ENCODE measurements around the gene TXK. TPM values are rescaled to one million over a fixed set of nuclear protein-coding genes. Genes with fewer than 3 reads are reported as not detected.

TXK gene
- total and polyA plus RNA-seq, 10 of the 15 experiments (the other 5 are each of a cell fraction or from before 2014, with no cell fraction given): 0.44 to 2.9 (median 1.4) TPM

- ATAC-seq: no peak
- no TSS peak for BruUV-seq (replicated peaks)
- no peak for DNase-seq (ENCODE audit: low read depth, low spot score)
- no peak for FAIRE-seq
- Histone ChIP-seq H3K27ac (ENCODE audit: control insufficient read depth, insufficient read depth) (no peak overlapping the region), H3K4me2 (ENCODE audit: control insufficient read depth, insufficient read depth) (no peak overlapping the region), H3K36me3 (ENCODE audit: control insufficient read depth in 2 of 2, insufficient read depth in 2 of 2, low read length in 1 of 2) (no peaks in the 10 kb centered on the region), H3K9me3 (replicated peaks; ENCODE audit: control insufficient read depth, insufficient read depth, low read length) (peaks cover 3% of the 10 kb centered on the region; the same call in 1 of the 3 replicates), H3K4me1 (ENCODE audit: control insufficient read depth, insufficient read depth, low read length) (peaks cover 43% of the 10 kb centered on the region), H3K27me3 (replicated peaks in 1 of 2; ENCODE audit: control insufficient read depth in 2 of 2, insufficient read depth in 2 of 2, low read length in 1 of 2) (no peaks in the 10 kb centered on the region; a peak in 1 of 4 replicates), H3K4me3 (no peak overlapping the region), H3K79me2 (ENCODE audit: control insufficient read depth, insufficient read depth, low read length) (no peaks in the 10 kb centered on the region), H2AFZ (ENCODE audit: control insufficient read depth, low read depth, low read length) (no peak overlapping the region), H3K9ac (ENCODE audit: control insufficient read depth, insufficient read depth, low read length) (no peak overlapping the region), H4K20me1 (ENCODE audit: control insufficient read depth, insufficient read depth) (no peaks in the 10 kb centered on the region)
- in situ Hi-C loops (cut with MboI): no loop called here
- TF ChIP-seq BCLAF1 (IDR thresholded peaks at IDR 0.05) (no peak), TCF7 (IDR thresholded peaks at IDR 0.05; ENCODE audit: borderline replicate concordance) (no peak), ZNF592 (IDR thresholded peaks at IDR 0.05) (no peak), MEF2A (IDR thresholded peaks at IDR 0.05; ENCODE audit: insufficient read depth, low read depth, low read length) (no peak), CTCF (IDR thresholded peaks at IDR 0.05 in 2 of 3, conservative IDR thresholded peaks at IDR 0.05 in 1 of 3; ENCODE audit: control insufficient read depth in 2 of 3, extremely low read depth in 1 of 3, insufficient read depth in 1 of 3, low read depth in 3 of 3, low read length in 3 of 3) (no peak), IKZF2 (IDR thresholded peaks at IDR 0.05) (no peak)
- ChIA-PET RAD21 (ENCODE audit: unreplicated experiment) (interaction anchor here (0.7 to 0.9 kb wide), 2 partner anchors 17 to 36 kb away, joined by 3 read pairs; no protein-coding TSS in a partner anchor), POLR2A (no interaction called here), CTCF (interaction anchor here (0.7 to 8.1 kb wide), 4 partner anchors 17 to 384 kb away, joined by 3 to 158 read pairs (median 5); no protein-coding TSS in a partner anchor), SMC1A (ENCODE audit: uncharacterized antibody, unreplicated experiment) (interaction anchor here (0.7 to 11.7 kb wide), 4 partner anchors 15 to 35 kb away, joined by 3 to 268 read pairs (median 4); no protein-coding TSS in a partner anchor)
- intact Hi-C loops (cut with micrococcal nuclease; ENCODE audit: unreplicated experiment): no loop called here
- WGBS (ENCODE audit: insufficient coverage, insufficient replicate concordance, low lambda C conversion rate, missing lambda C conversion rate): 83% methylated on average over 1 of the region's 1 CpG
Observed at GRCh38 chr4:48051078-48051477, 83.0 kb downstream of the TXK start.

All from GM12878 (cell line).